Stimulated activated CD4-positive, alpha-beta T cell treated with anti-CD3 and anti-CD28 coated beads, Interleukin-12 subunit alpha, Interleukin-12 subunit beta, amount 100 ng/mL, for 48 hours (primary cell): ENCODE data around the gene SLC25A21.
"Not testable (repeated sequence)": the region's sequence is repeated elsewhere in the genome, so short reads cannot be mapped to it uniquely, and the experiment has no call there.

Source experiments
- DNase-seq, 3 donors: peaks; one replicate each; pipeline ENCODE4 v3.0.0-alpha.2; 2020; ENCODE audit warnings: low read depth in 2 of 3, low spot score in 1 of 3

SLC25A21 gene

GRCh38 chr14:36996133-36996856, 176.1 kb downstream of the SLC25A21 start:
- DNase-seq = no peak

- DNase-seq = no peak
These were observed 182.6 kb downstream of the SLC25A21 start for GRCh38 chr14:36989806-36990205.

- no peak for DNase-seq
These were observed 183.4 kb downstream of the SLC25A21 start for GRCh38 chr14:36988989-36989388.

- DNase-seq = no peak
These were observed 183.8 kb downstream of the SLC25A21 start for GRCh38 chr14:36988568-36988967.

- no peak for DNase-seq
These were observed 186.0 kb downstream of the SLC25A21 start for GRCh38 chr14:36986407-36986806.

- no peak for DNase-seq
These were observed 190.4 kb downstream of the SLC25A21 start for GRCh38 chr14:36981832-36982529.

GRCh38 chr14:36980413-36980812, 192.0 kb downstream of the SLC25A21 start:
- DNase-seq = not testable (repeated sequence)

GRCh38 chr14:36979863-36980262, 192.5 kb downstream of the SLC25A21 start:
- no peak for DNase-seq

GRCh38 chr14:36976571-36977023, 195.8 kb downstream of the SLC25A21 start:
- DNase-seq = no peak

GRCh38 chr14:36975834-36976233, 196.6 kb downstream of the SLC25A21 start:
- no peak for DNase-seq

- no peak for DNase-seq
These were observed 197.4 kb downstream of the SLC25A21 start for GRCh38 chr14:36974985-36975384.

GRCh38 chr14:36973806-36974442, 198.5 kb downstream of the SLC25A21 start:
- DNase-seq = no peak

GRCh38 chr14:36971263-36971855, 201.0 kb downstream of the SLC25A21 start:
- no peak for DNase-seq

- no peak for DNase-seq
These were observed 204.4 kb downstream of the SLC25A21 start for GRCh38 chr14:36967892-36968555.

- no peak for DNase-seq
These were observed 216.4 kb downstream of the SLC25A21 start for GRCh38 chr14:36955967-36956366.

- DNase-seq = no peak
These were observed 217.0 kb downstream of the SLC25A21 start for GRCh38 chr14:36955376-36955775.

GRCh38 chr14:36952689-36953088, 219.7 kb downstream of the SLC25A21 start:
- DNase-seq = no peak

GRCh38 chr14:36951380-36951911, 221.0 kb downstream of the SLC25A21 start:
- no peak for DNase-seq

GRCh38 chr14:36950812-36951211, 221.6 kb downstream of the SLC25A21 start:
- DNase-seq = no peak

GRCh38 chr14:36949371-36949770, 223.0 kb downstream of the SLC25A21 start:
- no peak for DNase-seq
